ENCODE data around the gene PLEKHJ1. TPM values are rescaled to one million over a fixed set of nuclear protein-coding genes. Genes with fewer than 3 reads are reported as not detected.
A peak's percentile ranks its signal among the peaks of the same experiment; 100 is the strongest.

Gene PLEKHJ1
- polyA plus RNA-seq, 1 of the 3 experiments (the other 2 are of a cell fraction), result 151 TPM

DNA sequence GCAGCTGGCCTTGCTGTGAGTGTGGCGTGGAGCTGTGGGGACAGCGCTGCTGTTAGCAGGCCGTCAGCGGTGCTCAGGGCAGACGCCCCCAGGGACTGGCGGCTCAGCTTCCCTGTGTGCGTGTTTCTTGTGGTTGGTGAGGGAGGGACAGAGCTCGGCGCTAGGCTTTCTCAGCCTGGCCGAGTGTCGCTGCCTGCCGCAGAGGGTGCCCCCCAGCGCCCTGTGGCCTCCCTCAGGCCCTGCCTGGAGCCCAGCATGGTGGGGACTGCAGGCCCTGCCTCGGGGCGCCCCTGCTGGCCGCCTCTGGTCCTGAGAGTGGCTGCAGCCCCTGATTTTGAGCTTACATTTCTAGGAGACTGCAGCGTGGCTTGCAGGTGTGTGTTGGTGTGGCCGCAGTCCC is 36.9 kb downstream of the PLEKHJ1 start:
- peak; percentile 69 for DNase-seq
- peaks cover 4 to 29% of the 10 kb centered on the region in 2 experiments for H3K36me3 ChIP-seq (replicated peaks in 1 of 2; ENCODE audit: control insufficient read depth in 1 of 2, insufficient read depth in 2 of 2, low read length in 1 of 2)
- H3K9me2 ChIP-seq, result no peaks in the 10 kb centered on the region
- ChIA-PET POLR2A (no interaction called here), CTCF (interaction anchor here (0.6 to 1.6 kb wide), 5 partner anchors 15 to 43 kb away, joined by 3 to 8 read pairs (median 3); no protein-coding TSS in a partner anchor)
- H3K4me3 ChIP-seq (ENCODE audit: low read depth in 2 of 2, low read length in 1 of 2), result no peak overlapping the region; a peak in 1 of 4 replicates
- H3K9me3 ChIP-seq, result no peaks in the 10 kb centered on the region
- H2AFZ ChIP-seq (ENCODE audit: low read depth), result no peak overlapping the region
- peaks cover 25% of the 10 kb centered on the region for H4K20me1 ChIP-seq (ENCODE audit: insufficient read depth)
- H3K9ac ChIP-seq, result no peak overlapping the region
- no peak overlapping the region for H3K27ac ChIP-seq (ENCODE audit: low read depth in 2 of 2, low read length in 1 of 2)
- H3K4me1 ChIP-seq (ENCODE audit: control insufficient read depth in 1 of 2, insufficient read depth in 2 of 2, low read depth in 1 of 2, low read length in 1 of 2), result no peaks in the 10 kb centered on the region; a peak in 1 of 4 replicates
- no peak overlapping the region for H3K4me2 ChIP-seq
- H3K79me2 ChIP-seq (ENCODE audit: insufficient read depth), result peaks cover 25% of the 10 kb centered on the region
- WGBS (ENCODE audit: low lambda C conversion rate), result no CpG with 5 or more reads among the region's 18 CpGs
- H3F3A ChIP-seq (replicated peaks; ENCODE audit: insufficient read depth), result no peaks in the 10 kb centered on the region
- no peak for TF ChIP-seq EP300 (IDR thresholded peaks at IDR 0.05; ENCODE audit: borderline replicate concordance in 1 of 2, low read depth in 1 of 2, low read length in 1 of 2)
- TF ChIP-seq, protein P1, sequence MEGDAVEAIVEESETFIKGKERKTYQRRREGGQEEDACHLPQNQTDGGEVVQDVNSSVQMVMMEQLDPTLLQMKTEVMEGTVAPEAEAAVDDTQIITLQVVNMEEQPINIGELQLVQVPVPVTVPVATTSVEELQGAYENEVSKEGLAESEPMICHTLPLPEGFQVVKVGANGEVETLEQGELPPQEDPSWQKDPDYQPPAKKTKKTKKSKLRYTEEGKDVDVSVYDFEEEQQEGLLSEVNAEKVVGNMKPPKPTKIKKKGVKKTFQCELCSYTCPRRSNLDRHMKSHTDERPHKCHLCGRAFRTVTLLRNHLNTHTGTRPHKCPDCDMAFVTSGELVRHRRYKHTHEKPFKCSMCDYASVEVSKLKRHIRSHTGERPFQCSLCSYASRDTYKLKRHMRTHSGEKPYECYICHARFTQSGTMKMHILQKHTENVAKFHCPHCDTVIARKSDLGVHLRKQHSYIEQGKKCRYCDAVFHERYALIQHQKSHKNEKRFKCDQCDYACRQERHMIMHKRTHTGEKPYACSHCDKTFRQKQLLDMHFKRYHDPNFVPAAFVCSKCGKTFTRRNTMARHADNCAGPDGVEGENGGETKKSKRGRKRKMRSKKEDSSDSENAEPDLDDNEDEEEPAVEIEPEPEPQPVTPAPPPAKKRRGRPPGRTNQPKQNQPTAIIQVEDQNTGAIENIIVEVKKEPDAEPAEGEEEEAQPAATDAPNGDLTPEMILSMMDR (IDR thresholded peaks at IDR 0.05), result peak; percentile 27
- no peaks in the 10 kb centered on the region for H3K27me3 ChIP-seq (ENCODE audit: insufficient read depth)

GRCh38 chr19:2198317-2198716 is 37.8 kb downstream of the PLEKHJ1 start:
- no peak overlapping the region for H3K4me2 ChIP-seq
- no peak overlapping the region; a peak in 1 of 4 replicates for H3K27ac ChIP-seq (ENCODE audit: low read depth in 2 of 2, low read length in 1 of 2)
- no peak overlapping the region for H3K4me3 ChIP-seq (ENCODE audit: low read depth in 2 of 2, low read length in 1 of 2)
- H3F3A ChIP-seq (replicated peaks; ENCODE audit: insufficient read depth), result no peaks in the 10 kb centered on the region
- no peaks in the 10 kb centered on the region for H3K9me2 ChIP-seq
- no peaks in the 10 kb centered on the region for H3K9me3 ChIP-seq
- H3K79me2 ChIP-seq (ENCODE audit: insufficient read depth), result peaks cover 25% of the 10 kb centered on the region
- 91% methylated on average over 6 of the region's 22 CpGs for WGBS (ENCODE audit: low lambda C conversion rate)
- no peaks in the 10 kb centered on the region for H3K27me3 ChIP-seq (ENCODE audit: insufficient read depth)
- POLR2A ChIA-PET, result no interaction called here
- no peaks in the 10 kb centered on the region; a peak in 1 of 4 replicates for H3K4me1 ChIP-seq (ENCODE audit: control insufficient read depth in 1 of 2, insufficient read depth in 2 of 2, low read depth in 1 of 2, low read length in 1 of 2)
- no peak for TF ChIP-seq SMC3 (IDR thresholded peaks at IDR 0.05; ENCODE audit: low read depth, low read length)
- no peak for TF ChIP-seq NRF1 (IDR thresholded peaks at IDR 0.05; ENCODE audit: low read depth, low read length)
- no peak for TF ChIP-seq EZH2phosphoT487 (IDR thresholded peaks at IDR 0.05; ENCODE audit: borderline replicate concordance, low read depth)
- TF ChIP-seq TCF12 (IDR thresholded peaks at IDR 0.05), result no peak
- TF ChIP-seq, protein P2, sequence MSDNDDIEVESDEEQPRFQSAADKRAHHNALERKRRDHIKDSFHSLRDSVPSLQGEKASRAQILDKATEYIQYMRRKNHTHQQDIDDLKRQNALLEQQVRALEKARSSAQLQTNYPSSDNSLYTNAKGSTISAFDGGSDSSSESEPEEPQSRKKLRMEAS (IDR thresholded peaks at IDR 0.05; ENCODE audit: low read depth), result no peak
- TF ChIP-seq FOSL2 (IDR thresholded peaks at IDR 0.05; ENCODE audit: borderline replicate concordance, low read depth), result no peak
- no peak for TF ChIP-seq RCOR1 (IDR thresholded peaks at IDR 0.05; ENCODE audit: low read length)
- TF ChIP-seq, protein P1 (IDR thresholded peaks at IDR 0.05), result no peak
- no peak for TF ChIP-seq GATA2 (CRISPR knock-in tag; IDR thresholded peaks at IDR 0.05)
- no peak for TF ChIP-seq SIN3A (IDR thresholded peaks at IDR 0.05; ENCODE audit: borderline replicate concordance, low read depth, low read length)
- TF ChIP-seq EP300 (IDR thresholded peaks at IDR 0.05; ENCODE audit: borderline replicate concordance in 1 of 2, low read depth in 1 of 2, low read length in 1 of 2), result no peak
- no peak for TF ChIP-seq FOXJ3 (CRISPR knock-in tag; IDR thresholded peaks at IDR 0.05)
- no peak for TF ChIP-seq FOXM1 (IDR thresholded peaks at IDR 0.05; ENCODE audit: low read depth)
- CTCF ChIA-PET, result interaction anchor here (1.6 kb wide), 1 partner anchor 23 kb away, joined by 7 read pairs; no protein-coding TSS in a partner anchor
- H3K36me3 ChIP-seq (replicated peaks in 1 of 2; ENCODE audit: control insufficient read depth in 1 of 2, insufficient read depth in 2 of 2, low read length in 1 of 2), result peaks cover 4 to 29% of the 10 kb centered on the region in 2 experiments
- H3K9ac ChIP-seq, result no peak overlapping the region
- H4K20me1 ChIP-seq (ENCODE audit: insufficient read depth), result peaks cover 25% of the 10 kb centered on the region
- no peak for DNase-seq
- no peak overlapping the region for H2AFZ ChIP-seq (ENCODE audit: low read depth)
